MM.1S (cell line): ENCODE results near the gene S100A13.

Experiments
- CTCF ChIP-seq: fragments of 300-600 bp; sonication (generic); IDR thresholded peaks from 2 replicates; pipeline ENCODE4 v1.5.1; 2016; ENCODE audit warnings: antibody characterized with exemption, low read length, mixed read lengths
- EZH2 ChIP-seq: fragments of 300-600 bp; sonication (generic); optimal IDR thresholded peaks from 2 replicates; pipeline ENCODE3; 2017; ENCODE audit warnings: low read depth, mild to moderate bottlenecking, antibody characterized with exemption, low read length, mixed read lengths
- EZH2phosphoT487 ChIP-seq: fragments of 300-600 bp; sonication (generic); IDR thresholded peaks from 2 replicates; pipeline ENCODE4 v1.6.1; 2018; ENCODE audit warnings: antibody characterized with exemption, low read length

DNA sequence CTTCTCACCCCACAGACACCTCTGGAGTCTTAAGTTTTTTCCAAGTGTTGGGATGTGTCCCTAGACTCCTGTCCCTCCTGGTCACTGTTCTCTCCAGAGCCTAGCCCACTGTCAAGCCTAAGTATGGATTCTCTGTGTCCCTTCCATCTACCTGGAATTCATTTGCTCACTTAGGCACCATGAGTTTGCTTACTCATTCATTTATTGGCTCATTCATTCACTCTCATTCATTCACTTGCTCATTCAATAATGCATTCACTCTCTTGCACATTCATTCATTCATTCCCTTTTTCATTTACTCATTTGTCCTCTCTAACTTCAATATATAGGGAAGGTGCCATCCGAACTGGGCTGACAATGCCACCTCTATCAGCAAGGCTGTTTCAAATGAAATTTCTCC is 15.9 kb downstream of the S100A13 start:
- no peak for TF ChIP-seq CTCF
- TF ChIP-seq EZH2: no peak
- no peak for TF ChIP-seq EZH2phosphoT487
